HG03442 (cell line): ENCODE measurements around the gene ZDHHC11B.
"Not testable (repeated sequence)": the region's sequence is repeated elsewhere in the genome, so short reads cannot be mapped to it uniquely, and the experiment has no call there.

ENCODE experiments used
- ATAC-seq: cut with Tn5 transposase; IDR thresholded peaks from one replicate; pipeline ENCODE4 v1.9.1; 2021; ENCODE audit warnings: mild to moderate bottlenecking, moderate library complexity; ENCODE audit not compliant: unreplicated experiment

ZDHHC11B gene

DNA sequence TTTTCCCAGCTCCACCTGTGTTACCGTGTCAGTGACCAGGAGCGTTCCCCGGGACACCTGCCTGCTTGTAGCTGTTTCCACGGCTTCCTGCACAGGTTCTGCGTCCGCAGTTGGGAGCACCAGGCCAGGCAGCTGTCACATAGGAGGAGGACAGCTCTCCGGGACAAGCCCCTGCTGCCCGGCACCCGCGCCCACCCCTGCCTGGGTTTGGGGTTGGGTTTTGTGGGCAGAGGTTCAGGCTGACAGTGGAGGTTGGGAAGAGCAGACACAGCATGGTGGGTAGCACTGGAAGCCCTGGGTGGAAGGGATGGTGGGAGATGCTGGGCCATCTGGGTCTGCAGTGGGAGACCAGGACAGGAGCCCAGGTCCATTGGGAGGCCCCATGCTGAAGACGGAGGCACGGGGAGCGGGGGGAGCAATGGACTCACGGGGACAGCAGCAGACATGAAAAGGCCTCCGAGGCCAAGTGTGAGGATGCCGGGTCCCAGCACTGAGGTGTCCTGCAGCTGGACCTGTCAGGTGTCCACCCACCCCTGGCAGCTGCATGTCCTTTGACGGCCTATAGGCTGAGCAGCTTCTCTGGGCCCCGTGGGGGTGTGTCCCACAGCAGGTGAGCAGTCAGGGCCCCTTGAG lies 2.8 kb upstream of the ZDHHC11B start:
- not testable (repeated sequence) for ATAC-seq

DNA sequence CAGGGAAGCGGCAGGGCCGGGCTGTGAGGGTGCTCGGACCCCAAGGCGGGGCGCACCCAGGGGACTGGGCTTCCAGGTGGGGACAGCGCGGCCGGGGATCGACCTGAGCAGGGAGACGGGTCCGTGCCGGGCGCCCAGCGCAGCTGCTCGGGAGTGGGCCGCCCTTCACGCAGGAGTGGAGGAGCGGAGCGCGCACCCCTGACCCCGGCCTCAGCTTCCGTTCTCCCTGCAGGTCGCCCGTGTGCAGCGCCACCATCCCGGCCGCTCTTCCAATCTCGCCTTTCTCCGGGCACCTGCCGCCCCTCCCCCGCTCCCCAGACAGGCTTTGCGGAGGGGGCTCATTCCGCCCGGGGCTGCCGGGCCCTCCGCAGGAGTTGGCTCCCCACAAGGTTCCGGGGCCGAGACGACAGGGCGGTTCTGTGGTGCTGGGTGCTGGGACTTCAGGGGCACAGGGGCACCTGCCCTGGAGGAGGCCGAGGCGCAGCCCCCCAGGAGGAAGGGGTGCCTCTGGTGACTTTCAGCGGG lies 714 bp upstream of the ZDHHC11B start:
- ATAC-seq: peak; percentile 5

DNA sequence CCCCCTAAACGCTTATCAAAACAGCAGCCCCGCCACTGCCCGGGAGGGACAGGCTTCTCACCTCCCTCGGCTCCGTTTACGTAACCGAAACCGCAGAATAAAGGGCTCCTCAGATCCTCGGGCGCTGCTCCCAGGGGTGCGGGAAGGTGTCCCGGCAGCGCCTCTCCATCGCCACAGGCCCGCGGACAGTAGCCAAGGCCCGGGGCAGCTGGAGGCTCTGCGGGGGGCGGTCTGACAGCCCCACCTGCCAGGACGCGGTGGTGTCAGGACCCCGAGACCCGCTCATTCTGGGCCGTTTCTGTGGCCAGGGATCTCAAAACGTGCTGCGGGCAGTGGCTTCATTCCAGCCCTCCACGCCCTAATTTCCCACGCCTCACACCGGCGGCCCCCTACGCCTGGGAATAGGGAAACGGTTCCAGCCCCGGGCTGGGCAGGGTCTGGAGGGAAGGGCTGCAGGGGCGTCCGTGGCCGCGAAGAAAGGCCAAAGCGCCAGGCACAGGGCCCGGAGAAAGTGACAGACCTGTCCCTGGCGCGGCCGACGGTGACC lies 575 bp downstream of the ZDHHC11B start:
- ATAC-seq: not testable (repeated sequence)

DNA sequence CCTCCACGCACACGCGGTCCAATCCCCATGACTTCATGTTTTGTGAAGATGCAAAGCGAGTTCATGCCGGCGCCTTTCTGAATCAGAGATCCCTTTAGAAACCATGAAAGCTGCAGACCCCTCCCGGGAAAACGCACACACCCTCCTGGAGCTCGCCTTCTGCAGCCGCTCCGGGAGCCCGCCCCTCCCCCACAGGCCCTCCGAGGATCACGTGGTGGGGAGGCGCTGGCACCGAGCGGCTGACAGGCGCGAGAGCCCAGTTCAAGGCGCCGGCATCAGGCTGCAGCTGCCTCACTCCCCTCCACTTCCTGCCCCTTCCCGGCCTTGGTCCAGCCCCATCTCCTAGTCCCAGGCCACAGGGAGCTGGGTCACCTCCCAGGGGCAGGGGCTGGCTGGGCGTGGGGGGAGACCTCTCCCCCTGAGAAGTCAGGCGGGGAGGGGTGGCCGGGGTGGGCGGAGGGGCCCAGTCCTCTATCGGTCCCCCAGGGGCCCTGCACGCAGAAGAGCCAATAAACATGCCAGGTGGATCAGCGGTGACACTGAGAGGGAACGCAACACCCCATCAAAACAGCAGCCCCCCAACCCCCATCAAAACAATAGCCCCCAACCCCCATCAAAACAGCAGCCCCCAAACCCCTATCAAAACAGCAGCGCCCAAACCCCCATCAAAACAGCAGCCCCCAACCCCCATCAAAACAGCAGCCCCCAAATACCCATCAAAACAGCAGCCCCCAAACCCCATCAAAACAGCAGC lies 1.3 kb downstream of the ZDHHC11B start:
- ATAC-seq: not testable (repeated sequence)

DNA sequence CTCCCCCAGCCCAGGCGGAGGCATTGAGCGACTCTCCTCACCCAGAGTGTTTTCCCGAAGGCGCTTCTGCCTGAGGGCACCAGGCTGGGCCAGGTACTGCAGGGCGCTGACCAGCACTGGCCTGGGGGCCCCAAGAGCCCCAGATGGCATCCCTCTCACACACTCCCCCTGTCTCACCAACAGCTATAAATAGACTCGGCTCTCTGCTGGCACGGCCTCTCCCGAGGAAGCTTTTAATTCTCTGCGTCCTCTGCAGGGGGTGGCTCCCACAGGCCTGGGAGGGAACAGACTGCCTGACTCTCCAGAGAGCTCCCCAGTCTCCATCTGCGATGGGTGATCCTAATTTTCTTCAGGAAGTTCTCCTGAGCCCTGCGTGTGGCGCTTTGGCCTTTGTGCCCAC lies 2.2 kb downstream of the ZDHHC11B start:
- not testable (repeated sequence) for ATAC-seq

DNA sequence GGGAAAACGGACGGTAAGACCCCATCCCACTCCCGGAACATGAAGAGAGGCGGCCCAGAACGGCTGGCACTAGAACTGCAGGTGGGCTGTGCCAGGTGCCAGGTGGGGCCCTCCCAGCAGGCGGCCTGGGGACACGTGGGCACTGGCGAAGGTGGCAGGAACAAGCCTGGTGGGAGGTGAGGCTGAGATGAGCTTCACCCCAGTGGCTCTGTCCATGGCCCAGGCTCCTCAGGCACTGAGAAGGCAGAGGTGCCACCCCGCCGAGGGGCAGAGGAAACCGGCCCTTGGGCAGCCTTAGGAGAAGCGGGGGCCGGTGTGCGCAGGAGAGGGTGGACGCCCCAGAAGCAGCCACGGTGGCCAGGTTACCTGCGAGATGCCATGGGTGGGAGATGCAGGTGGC lies 4.0 kb downstream of the ZDHHC11B start:
- ATAC-seq: not testable (repeated sequence)

DNA sequence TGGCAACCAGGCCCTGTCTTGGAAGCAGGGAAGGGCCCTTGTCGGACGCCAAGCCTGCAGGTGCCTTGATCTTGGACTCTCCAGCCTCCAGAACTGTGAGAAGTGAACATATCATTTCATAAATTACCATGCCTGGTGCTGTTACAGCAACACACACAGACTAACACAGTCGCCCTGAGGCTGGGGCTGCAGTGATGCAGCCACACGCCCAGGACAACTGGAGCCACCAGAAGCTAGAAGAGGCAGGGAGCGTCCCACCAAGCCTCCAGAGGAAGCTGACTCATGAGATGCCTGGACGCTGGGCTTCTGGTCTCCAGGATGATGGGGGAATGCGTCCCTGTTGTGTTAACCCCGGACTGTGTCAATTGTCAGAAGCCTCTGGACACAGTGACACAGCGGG lies 5.6 kb downstream of the ZDHHC11B start:
- ATAC-seq: not testable (repeated sequence)

DNA sequence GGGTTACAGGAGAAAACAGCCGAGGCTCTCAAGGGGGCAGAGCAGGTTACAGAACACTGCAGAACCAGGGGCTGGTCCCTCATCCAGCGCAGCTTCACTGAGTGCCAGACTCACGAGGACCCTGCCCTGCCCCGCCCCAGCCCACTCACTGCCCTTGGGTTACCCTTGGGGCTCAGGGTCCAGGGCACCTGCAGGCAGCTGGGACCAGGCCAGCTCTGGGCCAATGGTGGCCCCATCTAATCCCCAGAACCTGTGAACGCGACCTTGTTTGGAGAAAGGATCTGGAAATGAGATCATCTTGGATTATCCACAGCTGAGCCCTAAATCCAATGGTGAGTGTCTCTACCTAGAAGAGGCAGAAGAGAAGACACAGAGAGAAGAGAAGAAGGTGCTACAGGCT lies 6.1 kb downstream of the ZDHHC11B start:
- ATAC-seq: not testable (repeated sequence)

DNA sequence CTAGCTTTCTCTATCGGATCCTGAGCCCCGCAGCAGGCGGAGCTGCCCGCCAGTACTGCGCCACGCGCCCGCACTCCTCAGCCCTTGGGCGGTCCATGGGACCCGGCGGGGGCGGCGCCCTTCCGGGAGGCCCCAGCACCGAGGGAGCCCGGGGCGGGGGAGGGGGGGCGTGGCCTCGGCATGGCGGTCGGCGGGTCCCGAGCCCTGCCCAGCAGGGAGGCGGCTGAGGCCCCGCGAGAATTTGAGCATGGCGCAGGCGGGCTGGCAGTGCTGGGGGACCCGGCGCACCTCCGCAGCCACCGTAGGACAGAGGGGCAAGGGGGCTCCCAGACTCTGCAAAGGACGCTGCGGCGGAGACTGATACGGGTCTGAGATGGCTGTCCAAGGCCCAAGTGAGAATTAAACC lies 6.8 kb downstream of the ZDHHC11B start:
- no peak for ATAC-seq

DNA sequence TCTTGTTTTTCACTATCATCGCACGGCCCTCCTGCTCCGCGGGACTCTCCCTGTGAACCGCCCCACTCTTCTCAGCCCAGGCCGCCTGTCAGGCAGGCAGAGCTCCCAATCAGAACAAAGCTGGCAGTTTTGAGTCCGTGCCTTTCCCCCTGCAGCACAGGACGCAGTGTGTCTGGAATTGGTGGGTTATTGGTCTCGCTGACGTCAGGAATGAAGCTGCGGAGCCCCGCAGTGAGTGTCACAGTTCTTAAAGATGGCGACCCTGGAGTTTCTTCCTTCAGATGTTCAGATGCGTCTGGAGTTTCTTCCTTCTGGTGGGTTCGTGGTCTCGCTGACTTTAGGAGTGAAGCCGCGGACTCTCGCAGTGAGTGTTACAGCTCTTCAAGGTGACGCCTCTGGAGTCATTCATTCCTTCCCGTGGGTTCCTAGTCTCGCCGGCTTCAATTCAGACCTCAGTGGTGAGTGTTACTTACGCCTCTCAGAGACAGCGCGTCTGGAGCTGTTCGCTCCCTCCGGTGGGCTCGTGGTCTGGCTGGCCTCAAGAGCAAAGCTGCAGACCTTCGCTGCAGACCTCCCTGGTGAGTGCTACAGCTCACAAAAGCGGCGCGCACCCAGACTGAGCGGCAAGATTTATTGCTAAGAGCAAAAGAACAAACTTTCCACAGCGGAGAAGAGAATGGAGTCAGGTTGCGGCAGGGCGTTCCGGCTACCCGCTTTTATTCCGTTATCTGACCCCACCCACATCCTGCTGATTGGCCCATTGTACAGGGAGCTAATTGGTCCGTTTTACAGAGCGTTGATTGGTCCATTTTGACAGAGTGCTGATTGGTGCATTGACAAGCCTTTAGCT lies 7.4 kb downstream of the ZDHHC11B start:
- ATAC-seq: no peak

DNA sequence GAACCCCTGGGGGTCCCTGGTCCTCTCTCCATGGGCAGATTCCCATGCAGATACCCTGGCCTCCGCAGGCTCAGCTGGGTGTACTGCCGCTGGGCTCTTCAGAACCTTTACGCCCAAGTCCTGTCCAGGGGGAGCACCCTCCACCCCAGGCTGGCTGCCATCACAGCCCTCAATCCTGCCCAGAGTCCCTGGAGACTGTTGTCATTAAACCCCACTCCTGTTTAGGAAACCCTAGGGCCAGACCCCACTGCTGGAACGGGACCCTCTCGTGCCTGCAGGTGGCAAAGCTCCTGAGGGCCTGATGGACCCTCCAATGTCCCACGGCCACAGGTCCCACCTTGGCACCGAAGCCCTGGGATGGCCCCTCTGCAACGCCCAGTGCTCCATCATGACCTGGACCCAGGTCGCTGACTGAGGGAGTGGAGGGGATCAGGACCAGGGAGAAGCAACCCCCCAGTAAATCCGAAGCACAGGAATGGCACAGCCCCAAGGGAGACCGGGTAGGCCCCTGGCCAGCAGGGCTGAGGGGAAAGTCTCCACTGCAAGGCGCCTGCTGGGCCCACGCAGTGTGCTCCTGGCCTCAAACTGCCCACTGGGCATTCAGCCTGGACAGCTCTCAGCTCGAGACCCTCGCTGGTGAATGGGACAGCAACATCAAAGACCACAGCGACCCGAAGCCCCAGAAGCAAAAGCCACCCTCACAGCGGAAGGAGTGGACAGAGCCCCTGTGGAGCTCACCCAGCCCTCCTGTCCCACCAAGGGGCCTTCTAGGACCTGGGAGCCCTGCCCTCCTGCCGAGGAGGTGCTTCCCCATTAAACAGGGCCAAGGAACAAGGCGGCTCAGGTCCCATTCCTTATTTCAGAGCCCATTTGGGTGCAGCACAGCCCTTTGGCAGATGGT lies 8.3 kb downstream of the ZDHHC11B start:
- ATAC-seq: no peak

DNA sequence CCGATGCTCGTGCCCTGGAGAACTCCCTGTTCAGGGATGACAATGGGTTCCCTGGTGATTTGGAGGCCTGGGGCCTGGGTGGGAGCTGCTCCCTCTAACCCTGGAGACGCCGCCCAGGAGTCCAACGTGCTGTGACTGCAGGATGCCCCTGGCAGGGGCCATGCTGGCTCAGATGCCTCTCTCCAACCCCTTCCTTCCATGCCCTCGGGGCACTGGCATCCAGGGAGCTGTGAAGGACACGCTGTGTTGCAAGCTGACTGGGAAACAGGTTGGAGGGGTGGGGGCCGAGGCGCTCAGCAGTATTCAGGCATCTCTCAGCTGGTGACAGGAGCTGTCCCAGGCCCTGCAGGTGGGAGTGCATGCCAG lies 9.0 kb downstream of the ZDHHC11B start:
- ATAC-seq: not testable (repeated sequence)

DNA sequence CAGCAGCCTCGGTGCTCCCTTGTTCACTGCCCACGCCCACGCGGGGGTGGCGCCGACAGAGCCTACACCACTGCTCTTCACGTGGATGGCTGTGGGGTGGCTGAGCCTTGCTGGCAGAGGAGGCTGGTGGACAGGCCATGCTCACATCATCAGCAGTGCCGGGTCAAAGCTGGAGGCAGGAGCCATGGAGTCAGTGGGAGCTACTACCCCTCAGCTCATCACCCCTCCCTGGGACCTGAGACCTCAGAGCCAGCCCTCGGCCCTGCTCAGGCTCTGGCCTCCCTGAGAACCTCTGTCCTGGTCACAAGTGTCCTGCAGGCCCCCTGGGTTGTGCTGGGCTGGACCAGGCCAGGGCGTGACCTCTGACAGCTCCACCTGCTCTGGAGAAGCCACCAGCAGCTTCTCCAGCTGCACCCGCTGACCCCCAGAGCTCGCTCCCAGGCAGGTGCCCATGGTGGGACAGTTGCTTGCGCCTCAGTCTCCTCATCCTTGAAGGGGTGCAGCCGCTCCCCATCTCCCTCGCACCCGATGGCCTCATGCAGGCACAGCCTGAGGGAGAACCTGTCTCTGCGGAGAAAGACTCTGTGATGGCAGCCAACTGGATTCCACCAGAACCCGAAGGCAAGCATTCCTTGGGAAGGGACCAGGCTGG lies 9.5 kb downstream of the ZDHHC11B start:
- ATAC-seq: not testable (repeated sequence)

DNA sequence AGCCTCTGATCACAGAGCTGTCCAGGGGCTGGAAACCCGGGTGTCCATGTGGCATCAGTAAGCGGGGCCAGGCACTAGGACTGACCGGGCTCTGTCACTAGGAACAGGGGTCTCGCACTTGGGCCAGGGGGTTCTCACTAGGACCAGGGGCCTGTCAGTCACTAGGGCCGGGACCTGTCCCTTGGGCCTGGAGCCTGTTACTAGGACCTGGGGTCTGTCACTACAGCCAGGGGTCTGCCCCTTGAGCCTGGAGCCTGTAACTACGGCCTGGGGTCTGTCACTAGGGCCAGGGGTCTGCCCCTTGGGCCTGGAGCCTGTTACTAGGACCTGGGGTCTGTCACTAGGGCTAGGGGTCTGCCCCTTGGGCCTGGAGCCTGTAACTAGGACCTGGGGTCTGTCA lies 10.2 kb downstream of the ZDHHC11B start:
- ATAC-seq: not testable (repeated sequence)

DNA sequence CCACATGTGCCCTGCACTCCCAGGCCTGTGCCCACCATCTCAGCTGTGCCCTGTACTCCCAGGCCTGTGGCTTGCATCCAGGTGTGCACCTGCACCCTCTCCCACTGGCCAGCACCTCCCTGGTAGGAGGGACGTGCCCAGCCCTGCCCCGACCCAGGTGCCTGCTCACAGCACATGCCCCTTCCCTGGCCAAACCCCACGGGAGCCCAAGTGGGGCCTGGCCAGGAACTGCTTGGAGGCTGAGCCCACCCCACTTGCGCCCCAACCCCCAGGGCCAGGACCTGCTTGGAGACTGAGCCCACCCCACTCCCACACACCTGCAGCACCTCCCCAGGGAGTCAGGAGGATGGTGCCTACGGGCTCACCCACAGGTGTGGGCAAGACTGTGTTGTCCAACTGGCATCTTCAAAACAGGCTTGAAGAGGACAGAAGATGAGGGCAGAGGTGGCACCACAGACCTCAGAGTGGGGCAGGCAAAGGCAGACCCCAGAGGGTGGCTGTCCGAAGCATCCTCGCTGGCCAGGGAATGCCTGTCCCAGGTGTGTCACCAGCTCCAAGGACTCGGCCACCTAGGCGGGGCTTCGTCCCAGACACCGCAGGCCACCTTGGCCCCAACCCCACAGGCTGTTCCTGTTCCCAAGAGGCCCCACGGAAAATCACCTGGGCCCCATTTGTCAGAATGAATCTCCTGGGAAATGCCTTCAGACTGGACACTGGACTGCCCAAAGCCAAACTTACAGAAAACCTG lies 10.8 kb downstream of the ZDHHC11B start:
- no peak for ATAC-seq

DNA sequence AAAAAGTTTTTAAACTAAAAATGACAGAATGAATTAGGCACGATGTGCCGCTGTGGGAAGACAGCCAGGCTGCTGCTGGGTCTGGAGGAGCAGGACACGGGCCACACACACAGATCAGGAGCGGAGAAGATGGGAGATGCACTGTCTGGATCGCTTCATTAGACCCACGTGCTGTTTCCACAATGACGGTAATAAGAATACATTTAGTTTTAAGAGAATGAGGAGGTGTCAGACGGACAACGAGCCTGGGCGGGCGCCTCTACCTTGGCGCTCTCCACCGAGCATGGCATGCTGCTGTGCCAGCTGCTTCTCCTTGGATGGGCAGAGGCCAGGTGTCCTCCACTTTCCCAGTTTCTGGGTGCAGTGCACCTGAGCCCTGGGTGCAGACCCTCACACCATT lies 11.6 kb downstream of the ZDHHC11B start:
- not testable (repeated sequence) for ATAC-seq

DNA sequence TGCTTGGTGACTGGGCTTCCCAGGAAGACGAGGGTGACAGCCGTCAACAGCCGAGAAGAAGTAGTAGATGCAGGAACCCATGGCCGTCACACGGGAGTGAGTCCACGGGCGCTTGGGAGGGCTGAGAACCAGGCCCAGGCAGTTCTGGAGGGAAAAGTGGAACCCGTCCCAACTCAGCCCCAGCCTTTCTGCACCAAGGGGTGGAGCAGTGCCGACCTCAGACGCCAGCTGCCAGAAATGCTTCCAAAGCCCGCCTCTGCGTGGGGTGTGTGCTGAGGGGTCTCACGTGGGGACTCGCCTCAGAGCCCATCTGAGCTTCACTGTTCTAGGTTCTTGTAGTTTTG lies 12.0 kb downstream of the ZDHHC11B start:
- not testable (repeated sequence) for ATAC-seq

DNA sequence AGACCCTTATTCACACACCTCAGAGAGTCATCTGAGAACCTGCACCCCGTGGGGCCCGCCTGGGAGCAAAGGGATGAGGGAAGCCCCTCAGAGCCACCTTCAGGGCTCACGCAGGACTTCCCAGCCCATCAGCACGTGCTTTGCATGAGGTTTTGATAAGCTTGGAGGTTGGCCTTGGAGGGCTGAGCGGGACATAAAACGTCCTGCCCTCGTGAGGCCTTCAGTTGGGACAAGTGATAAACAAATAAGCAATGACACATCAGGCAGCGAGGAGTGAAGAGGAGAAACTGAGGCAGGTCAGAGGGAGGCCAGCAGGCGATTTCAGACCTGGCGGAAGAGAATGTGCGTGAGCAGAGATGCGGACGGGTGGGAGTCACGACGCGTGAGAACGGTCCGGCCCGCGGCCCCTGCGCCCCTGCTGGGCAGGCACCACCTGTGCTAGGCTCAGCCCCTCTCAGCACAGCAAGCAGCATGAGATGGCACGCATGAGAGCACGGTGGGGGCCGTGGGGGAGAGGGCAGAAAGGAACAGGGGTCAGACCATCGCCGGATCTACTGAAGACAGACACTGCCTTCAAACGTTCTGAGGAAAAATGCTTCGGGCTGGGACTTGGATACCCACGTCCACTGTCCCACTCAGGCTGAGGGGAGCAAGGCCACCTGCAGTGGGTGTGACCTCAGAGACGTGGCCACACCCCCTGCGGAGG lies 12.5 kb downstream of the ZDHHC11B start:
- ATAC-seq: not testable (repeated sequence)
